Stimulated activated CD8-positive, alpha-beta memory T cell treated with anti-CD3 and anti-CD28 coated beads, Interleukin-7, amount 100 ng/mL, for 24 hours (primary cell): ENCODE data around the gene PPRC1.

ENCODE experiments used
- DNase-seq: peaks from one replicate; pipeline ENCODE4 v3.0.0-alpha.2; 2020; ENCODE audit warnings: low read depth

Gene PPRC1

GRCh38 chr10:102132563-102133372 is at the start of gene PPRC1:
Gene PPRC1 (plus strand): TSS chr10:102133040. CDS start chr10:102133069, 29 bp downstream.
- peak; percentile 92 for DNase-seq

- no peak for DNase-seq
Measured at GRCh38 chr10:102083541-102083940, 49.3 kb upstream of the PPRC1 start.

GRCh38 chr10:102085336-102085735 is 47.5 kb upstream of the PPRC1 start:
- DNase-seq = no peak

- no peak for DNase-seq
Measured at GRCh38 chr10:102086196-102086595, 46.6 kb upstream of the PPRC1 start.

GRCh38 chr10:102090772-102091171 is 42.1 kb upstream of the PPRC1 start:
- no peak for DNase-seq

GRCh38 chr10:102096449-102096848 is 36.4 kb upstream of the PPRC1 start:
- DNase-seq = no peak

GRCh38 chr10:102101152-102101551 is 31.7 kb upstream of the PPRC1 start:
- no peak for DNase-seq

GRCh38 chr10:102102421-102102820 is 30.4 kb upstream of the PPRC1 start:
- no peak for DNase-seq

- DNase-seq = no peak
Measured at GRCh38 chr10:102106998-102107397, 25.8 kb upstream of the PPRC1 start.

- no peak for DNase-seq
Measured at GRCh38 chr10:102109166-102110116, 23.4 kb upstream of the PPRC1 start.

- DNase-seq = no peak
Measured at GRCh38 chr10:102111276-102111675, 21.6 kb upstream of the PPRC1 start.

- DNase-seq = no peak
Measured at GRCh38 chr10:102112210-102112817, 20.5 kb upstream of the PPRC1 start.

GRCh38 chr10:102113261-102113955 is 19.4 kb upstream of the PPRC1 start:
- DNase-seq = no peak

GRCh38 chr10:102113956-102114857 is 18.6 kb upstream of the PPRC1 start:
- DNase-seq = no peak

GRCh38 chr10:102114861-102115618 is 17.8 kb upstream of the PPRC1 start:
- peak; percentile 73 for DNase-seq

- no peak for DNase-seq
Measured at GRCh38 chr10:102115775-102116174, 17.1 kb upstream of the PPRC1 start.

GRCh38 chr10:102116656-102117055 is 16.2 kb upstream of the PPRC1 start:
- DNase-seq = no peak

GRCh38 chr10:102117391-102118159 is 15.3 kb upstream of the PPRC1 start:
- DNase-seq = peak; percentile 25

GRCh38 chr10:102118867-102119266 is 14.0 kb upstream of the PPRC1 start:
- no peak for DNase-seq
